ENCODE measurements around the gene TNFRSF6B.
"Not testable (repeated sequence)": the region's sequence is repeated elsewhere in the genome, so short reads cannot be mapped to it uniquely, and the experiment has no call there.

The TNFRSF6B gene

GRCh38 chr20:63712191-63712590 is 15.7 kb downstream of the TNFRSF6B start:
- no peak for DNase-seq

GRCh38 chr20:63714858-63715257 is 18.4 kb downstream of the TNFRSF6B start:
- DNase-seq = no peak

- DNase-seq = no peak
Observed at GRCh38 chr20:63718996-63719395, 22.5 kb downstream of the TNFRSF6B start.

- DNase-seq = not testable (repeated sequence)
Observed at GRCh38 chr20:63722967-63723622, 26.6 kb downstream of the TNFRSF6B start.

GRCh38 chr20:63730189-63730733 is 33.8 kb downstream of the TNFRSF6B start:
- DNase-seq = not testable (repeated sequence)

- no peak for DNase-seq
Observed at GRCh38 chr20:63731410-63731809, 35.0 kb downstream of the TNFRSF6B start.

- no peak for DNase-seq
Observed at GRCh38 chr20:63732118-63733095, 36.0 kb downstream of the TNFRSF6B start.

GRCh38 chr20:63733117-63733516 is 36.7 kb downstream of the TNFRSF6B start:
- DNase-seq = no peak

GRCh38 chr20:63733579-63734081 is 37.2 kb downstream of the TNFRSF6B start:
- DNase-seq = no peak

- DNase-seq = no peak
Observed at GRCh38 chr20:63734111-63734945, 37.9 kb downstream of the TNFRSF6B start.

GRCh38 chr20:63734946-63735858 is 38.8 kb downstream of the TNFRSF6B start:
- DNase-seq = no peak

- DNase-seq = peak; percentile 64
Observed at GRCh38 chr20:63735859-63736718, 39.6 kb downstream of the TNFRSF6B start, which contains the start of gene LIME1. Gene LIME1 (plus strand): TSS chr20:63736664. CDS start chr20:63737550, 886 bp downstream.

- DNase-seq = peak; percentile 54 to 57
Observed at GRCh38 chr20:63736893-63737694, 40.6 kb downstream of the TNFRSF6B start.

GRCh38 chr20:63737695-63737944 is 41.2 kb downstream of the TNFRSF6B start:
- no peak for DNase-seq

GRCh38 chr20:63737945-63738686 is 41.7 kb downstream of the TNFRSF6B start:
- peak; percentile 45 to 49 for DNase-seq

GRCh38 chr20:63738687-63739129 is 42.3 kb downstream of the TNFRSF6B start:
- DNase-seq = peak; percentile 40 to 49

- peak; percentile 60 to 79 for DNase-seq
Observed at GRCh38 chr20:63739130-63740069, 42.9 kb downstream of the TNFRSF6B start, which contains the start of gene SLC2A4RG. Gene SLC2A4RG (plus strand): TSS chr20:63739776. CDS start chr20:63739913, 137 bp downstream.

All from stimulated activated CD4-positive, alpha-beta T cell treated with anti-CD3 and anti-CD28 coated beads, Interleukin-2, amount 100 ng/mL, for 24 hours (primary cell).